A549 (cell line): ENCODE measurements around the gene ECE1. TPM values are rescaled to one million over a fixed set of nuclear protein-coding genes. Genes with fewer than 3 reads are reported as not detected.

Experiments used
- ATAC-seq, 2 experiments: fragments of 200-7000 bp in 1 of 2; fragments of >200 bp in 1 of 2; cut with Nextera tagmentation in 1 of 2; cut with Tn5 transposase in 1 of 2; 3 replicates each; pipeline versions ENCODE4 v1.8.0 to v1.9.1; 2018 to 2020; ENCODE audit warnings: mild to moderate bottlenecking in 1 of 2, moderate library complexity in 1 of 2
- CTCF ChIA-PET: fragments of 300-600 bp; sonication (Branson Sonifier 250); formaldehyde crosslinking; extraction: SDS; loops from one replicate; lab custom pipeline; 2021; ENCODE audit warnings: antibody characterized with exemption, inconsistent platforms; lab: Yijun Ruan, JAX
- POLR2A ChIA-PET: fragments of 350-600 bp; formaldehyde crosslinking; extraction: SDS; loops from one replicate; lab custom pipeline; 2021; ENCODE audit warnings: antibody characterized with exemption, inconsistent platforms; lab: Yijun Ruan, JAX
- DNase-seq, 2 experiments: peaks; one replicate each; pipeline versions ENCODE4 v3.0.0 to v3.0.0-alpha.2; 2011 to 2016; ENCODE audit warnings: low read depth in 1 of 2, low spot score in 1 of 2
- FAIRE-seq: peaks from 2 replicates; lab custom pipeline; 2011; peaks lifted over from hg19 to GRCh38; lab: Jason Lieb, UNC
- H3K27ac ChIP-seq, 2 experiments: fragments of >200 bp; sonication (Bioruptor Twin); formaldehyde crosslinking; 3 replicates each; pipeline ENCODE4 v1.5.1; 2016 to 2017
- H3K4me1 ChIP-seq: fragments of >200 bp; sonication (Bioruptor Twin); formaldehyde crosslinking; 3 replicates; pipeline ENCODE4 v1.6.1; 2016
- H3K4me2 ChIP-seq: fragments of >200 bp; sonication (Bioruptor Twin); formaldehyde crosslinking; 3 replicates; pipeline ENCODE4 v1.6.1; 2016
- H3K4me3 ChIP-seq: fragments of >200 bp; sonication (Bioruptor Twin); formaldehyde crosslinking; 3 replicates; pipeline ENCODE4 v1.5.1; 2016
- H3K9me3 ChIP-seq: fragments of >200 bp; sonication (Bioruptor Twin); formaldehyde crosslinking; 3 replicates; pipeline ENCODE4 v1.6.1; 2016
- CBX2 ChIP-seq: fragments of 200-600 bp; sonication (generic); IDR thresholded peaks from 2 replicates; pipeline ENCODE4 v1.6.1; 2016; ENCODE audit warnings: low read depth, mild to moderate bottlenecking, borderline replicate concordance
- CEBPB ChIP-seq, 2 experiments: fragments of >200 bp in 1 of 2; sonication (Bioruptor Twin) in 1 of 2; formaldehyde crosslinking in 1 of 2; IDR thresholded peaks; 2 replicates each; pipeline ENCODE4 v1.6.1; 2012 to 2016
- EHMT2 ChIP-seq: fragments of 200-600 bp; sonication (generic); IDR thresholded peaks from 2 replicates; pipeline ENCODE4 v1.6.1; 2016; ENCODE audit warnings: antibody characterized with exemption, low read depth, mild to moderate bottlenecking, moderate library complexity
- EP300 ChIP-seq, 2 experiments: fragments of >200 bp; sonication (Bioruptor Twin); formaldehyde crosslinking; IDR thresholded peaks; 2 replicates in 1 of 2; 3 replicates in 1 of 2; pipeline ENCODE4 v1.6.1; 2016 to 2017
- JUNB ChIP-seq: fragments of >200 bp; sonication (Bioruptor Twin); formaldehyde crosslinking; IDR thresholded peaks from 2 replicates; pipeline ENCODE4 v1.6.1; 2016
- MAZ ChIP-seq: fragments of 150-350 bp; IDR thresholded peaks from 2 replicates; pipeline ENCODE4 v1.6.1; 2014; ENCODE audit warnings: antibody characterized with exemption, low read depth, low read length, borderline replicate concordance
- MYC ChIP-seq: IDR thresholded peaks from 2 replicates; pipeline ENCODE4 v1.6.1; 2012; ENCODE audit warnings: mild to moderate bottlenecking, inconsistent platforms, low read length, improper control_type of control experiment, borderline replicate concordance
- NR3C1 ChIP-seq: fragments of >200 bp; sonication (Bioruptor Twin); formaldehyde crosslinking; IDR thresholded peaks from 3 replicates; pipeline ENCODE4 v1.6.1; 2017
- POLR2A ChIP-seq: IDR thresholded peaks from 2 replicates; pipeline ENCODE4 v1.6.1; 2012; ENCODE audit warnings: mild to moderate bottlenecking, low read length
- RFX5 ChIP-seq: fragments of 450-650 bp; IDR thresholded peaks from 2 replicates; pipeline ENCODE4 v1.7.1; 2014; ENCODE audit warnings: antibody characterized with exemption, mild to moderate bottlenecking, moderate library complexity
- SMC3 ChIP-seq: fragments of >200 bp; sonication (Bioruptor Twin); formaldehyde crosslinking; IDR thresholded peaks from 3 replicates; pipeline ENCODE4 v1.6.1; 2018; ENCODE audit warnings: inconsistent platforms
- SREBF2 ChIP-seq: fragments of 450-650 bp; IDR thresholded peaks from 2 replicates; pipeline ENCODE4 v1.6.1; 2014; ENCODE audit warnings: mild to moderate bottlenecking, moderate library complexity
- WGBS: methylation state at CpG from one replicate; pipeline ENCODE4 v1.1.6; 2017; ENCODE audit errors: missing lambda C conversion rate; 5-methylcytosine and 5-hydroxymethylcytosine counted together
- polyA plus RNA-seq, 4 experiments: library from polyadenylated mRNA; depleted of rRNA in 3 of 4; stranded (reverse); fragments of >200 nt; fragmentation: RNase III in 1 of 4; extraction: RNeasy Plus Mini Kit Qiagen cat#74134 plus additional on column Dnase treatment in 1 of 4; gene quantifications; 2 replicates in 3 of 4; 3 replicates in 1 of 4; pipeline ENCODE4 v1.2.3, GENCODE V29; 2011 to 2017
- TF ChIP-seq, protein P1 (sequence below): IDR thresholded peaks from 2 replicates; pipeline ENCODE4 v1.6.1; 2012
- TF ChIP-seq, protein P2 (sequence below): fragments of 150-350 bp; IDR thresholded peaks from 2 replicates; pipeline ENCODE4 v1.6.1; 2014; ENCODE audit warnings: low read depth, mild to moderate bottlenecking, low read length
- TF ChIP-seq, protein P3 (sequence below): IDR thresholded peaks from 2 replicates; pipeline ENCODE4 v1.6.1; 2012
- TF ChIP-seq, protein P4 (sequence below): fragments of 200-600 bp; sonication (generic); IDR thresholded peaks from 2 replicates; pipeline ENCODE4 v1.6.1; 2016; ENCODE audit warnings: antibody characterized with exemption, mild to moderate bottlenecking, moderate library complexity
- TF ChIP-seq, protein P5 (sequence below): fragments of >200 bp; sonication (Bioruptor Twin); formaldehyde crosslinking; IDR thresholded peaks from 3 replicates; pipeline ENCODE4 v1.5.1; 2016
- TF ChIP-seq, protein P6 (sequence below): fragments of 450-650 bp; IDR thresholded peaks from 2 replicates; pipeline ENCODE4 v1.6.1; 2014; ENCODE audit warnings: antibody characterized with exemption

Gene ECE1
- polyA plus RNA-seq, 2 of the 4 experiments (the other 2 are of a cell fraction): 45.7 to 86.4 TPM

DNA sequence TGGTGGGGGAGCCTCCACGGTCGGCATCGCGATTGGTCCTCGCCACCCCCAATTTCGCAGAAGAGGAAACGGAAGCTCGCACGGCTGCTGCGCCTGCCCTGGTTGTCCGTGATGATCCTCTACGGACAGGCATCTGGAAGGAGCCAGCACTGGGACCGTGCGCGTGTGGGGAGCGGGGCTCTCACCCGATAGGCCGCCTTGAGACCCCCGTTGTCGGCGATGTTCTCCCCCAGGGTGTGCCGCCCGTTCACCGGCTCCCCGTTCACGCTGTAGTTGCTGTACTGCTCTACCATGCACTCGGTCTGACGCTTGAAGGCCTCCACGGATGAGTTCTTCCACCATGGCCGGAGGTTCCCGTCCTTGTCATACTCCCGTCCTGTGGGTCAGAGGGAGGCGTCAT lies 65.2 kb downstream of the ECE1 start:
- POLR2A ChIA-PET: no interaction called here

DNA sequence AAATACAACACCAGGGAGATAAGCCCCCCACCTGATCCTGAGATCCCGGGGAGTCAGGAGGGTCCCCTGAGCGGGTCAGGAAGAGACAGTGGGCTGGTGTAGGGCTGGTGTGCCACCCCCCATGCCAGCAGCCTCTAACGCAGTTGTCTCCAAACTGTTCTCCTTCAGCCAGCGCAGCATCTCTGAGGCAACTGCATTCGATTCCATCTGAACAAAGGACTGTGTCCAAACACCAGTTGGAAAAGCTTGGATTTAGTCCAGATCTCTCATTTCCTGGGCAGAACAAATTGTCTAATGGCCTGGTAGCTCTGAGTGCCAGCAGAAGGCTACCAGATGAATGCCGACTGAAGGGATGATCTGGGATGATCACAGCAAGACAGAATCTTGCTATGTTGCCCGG lies 69.4 kb downstream of the ECE1 start:
- Histone ChIP-seq H3K27ac (no peak overlapping the region), H3K4me3 (no peak overlapping the region), H3K4me1 (no peaks in the 10 kb centered on the region), H3K9me3 (no peaks in the 10 kb centered on the region), H3K4me2 (no peak overlapping the region)
- FAIRE-seq: no peak
- 80% methylated on average over 7 of the region's 7 CpGs for WGBS
- POLR2A ChIA-PET: no interaction called here
- ATAC-seq: no peak
- CTCF ChIA-PET: interaction anchor here (1.3 to 3.6 kb wide), 3 partner anchors 11 to 148 kb away, joined by 3 to 19 read pairs (median 17); no protein-coding TSS in a partner anchor
- DNase-seq: no peak
- TF ChIP-seq, protein P1, sequence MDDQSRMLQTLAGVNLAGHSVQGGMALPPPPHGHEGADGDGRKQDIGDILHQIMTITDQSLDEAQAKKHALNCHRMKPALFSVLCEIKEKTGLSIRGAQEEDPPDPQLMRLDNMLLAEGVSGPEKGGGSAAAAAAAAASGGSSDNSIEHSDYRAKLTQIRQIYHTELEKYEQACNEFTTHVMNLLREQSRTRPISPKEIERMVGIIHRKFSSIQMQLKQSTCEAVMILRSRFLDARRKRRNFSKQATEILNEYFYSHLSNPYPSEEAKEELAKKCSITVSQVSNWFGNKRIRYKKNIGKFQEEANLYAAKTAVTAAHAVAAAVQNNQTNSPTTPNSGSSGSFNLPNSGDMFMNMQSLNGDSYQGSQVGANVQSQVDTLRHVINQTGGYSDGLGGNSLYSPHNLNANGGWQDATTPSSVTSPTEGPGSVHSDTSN: no peak
- no peak for TF ChIP-seq CBX2
- TF ChIP-seq EP300 (IDR thresholded peaks at IDR 0.05): no peak
- no peak for TF ChIP-seq MYC
- TF ChIP-seq RFX5: no peak
- TF ChIP-seq EHMT2: no peak
- TF ChIP-seq CEBPB (IDR thresholded peaks at IDR 0.05): no peak
- TF ChIP-seq, protein P2, sequence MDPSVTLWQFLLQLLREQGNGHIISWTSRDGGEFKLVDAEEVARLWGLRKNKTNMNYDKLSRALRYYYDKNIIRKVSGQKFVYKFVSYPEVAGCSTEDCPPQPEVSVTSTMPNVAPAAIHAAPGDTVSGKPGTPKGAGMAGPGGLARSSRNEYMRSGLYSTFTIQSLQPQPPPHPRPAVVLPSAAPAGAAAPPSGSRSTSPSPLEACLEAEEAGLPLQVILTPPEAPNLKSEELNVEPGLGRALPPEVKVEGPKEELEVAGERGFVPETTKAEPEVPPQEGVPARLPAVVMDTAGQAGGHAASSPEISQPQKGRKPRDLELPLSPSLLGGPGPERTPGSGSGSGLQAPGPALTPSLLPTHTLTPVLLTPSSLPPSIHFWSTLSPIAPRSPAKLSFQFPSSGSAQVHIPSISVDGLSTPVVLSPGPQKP: no peak

More for the DNA sequence above, 65.2 kb downstream of the ECE1 start:
- H3K9me3 ChIP-seq: no peaks in the 10 kb centered on the region
- 0 out of 3 replicates have a peak, but pooled peaks cover 3% of the 10 kb centered on the region for H3K4me1 ChIP-seq
- DNase-seq (no peak), ATAC-seq (no peak)
- CTCF ChIA-PET: interaction anchor here (1.7 to 2.4 kb wide), 3 partner anchors 30 to 349 kb away, joined by 3 to 9 read pairs (median 9); no protein-coding TSS in a partner anchor
- no peak overlapping the region for H3K27ac ChIP-seq
- no peak overlapping the region for H3K4me2 ChIP-seq
- no peak overlapping the region for H3K4me3 ChIP-seq
- TF ChIP-seq, protein P3, sequence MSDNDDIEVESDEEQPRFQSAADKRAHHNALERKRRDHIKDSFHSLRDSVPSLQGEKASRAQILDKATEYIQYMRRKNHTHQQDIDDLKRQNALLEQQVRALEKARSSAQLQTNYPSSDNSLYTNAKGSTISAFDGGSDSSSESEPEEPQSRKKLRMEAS: no peak
- TF ChIP-seq, all 56 proteins: peak for 0
- 98% methylated on average over 22 of the region's 33 CpGs for WGBS
- FAIRE-seq: no peak

DNA sequence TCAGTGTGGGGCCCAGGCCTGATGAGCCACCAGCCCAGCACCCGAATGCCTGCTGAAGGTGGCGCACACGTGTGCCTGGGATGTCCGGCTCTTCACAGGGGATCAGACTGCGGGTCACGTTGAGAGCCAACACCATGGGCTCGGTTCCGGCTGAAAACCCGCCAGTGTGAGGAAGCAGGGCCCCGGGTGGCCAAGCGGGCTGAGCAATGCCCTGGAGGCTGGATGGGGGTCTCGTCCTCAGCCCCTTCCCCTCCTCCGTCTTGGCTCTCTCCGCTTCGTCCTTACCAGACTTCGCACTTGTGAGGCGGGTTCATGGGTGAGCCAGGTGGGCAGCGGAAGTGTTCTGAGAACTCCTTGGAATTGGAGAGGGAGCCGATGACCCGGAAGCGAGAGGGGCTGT lies 70.6 kb downstream of the ECE1 start:
- Histone ChIP-seq H3K27ac (no peak overlapping the region), H3K4me2 (no peak overlapping the region), H3K9me3 (no peaks in the 10 kb centered on the region), H3K4me1 (no peaks in the 10 kb centered on the region), H3K4me3 (no peak overlapping the region)
- 96% methylated on average over 10 of the region's 21 CpGs for WGBS
- no peak for ATAC-seq
- POLR2A ChIA-PET: no interaction called here
- TF ChIP-seq, protein P4, sequence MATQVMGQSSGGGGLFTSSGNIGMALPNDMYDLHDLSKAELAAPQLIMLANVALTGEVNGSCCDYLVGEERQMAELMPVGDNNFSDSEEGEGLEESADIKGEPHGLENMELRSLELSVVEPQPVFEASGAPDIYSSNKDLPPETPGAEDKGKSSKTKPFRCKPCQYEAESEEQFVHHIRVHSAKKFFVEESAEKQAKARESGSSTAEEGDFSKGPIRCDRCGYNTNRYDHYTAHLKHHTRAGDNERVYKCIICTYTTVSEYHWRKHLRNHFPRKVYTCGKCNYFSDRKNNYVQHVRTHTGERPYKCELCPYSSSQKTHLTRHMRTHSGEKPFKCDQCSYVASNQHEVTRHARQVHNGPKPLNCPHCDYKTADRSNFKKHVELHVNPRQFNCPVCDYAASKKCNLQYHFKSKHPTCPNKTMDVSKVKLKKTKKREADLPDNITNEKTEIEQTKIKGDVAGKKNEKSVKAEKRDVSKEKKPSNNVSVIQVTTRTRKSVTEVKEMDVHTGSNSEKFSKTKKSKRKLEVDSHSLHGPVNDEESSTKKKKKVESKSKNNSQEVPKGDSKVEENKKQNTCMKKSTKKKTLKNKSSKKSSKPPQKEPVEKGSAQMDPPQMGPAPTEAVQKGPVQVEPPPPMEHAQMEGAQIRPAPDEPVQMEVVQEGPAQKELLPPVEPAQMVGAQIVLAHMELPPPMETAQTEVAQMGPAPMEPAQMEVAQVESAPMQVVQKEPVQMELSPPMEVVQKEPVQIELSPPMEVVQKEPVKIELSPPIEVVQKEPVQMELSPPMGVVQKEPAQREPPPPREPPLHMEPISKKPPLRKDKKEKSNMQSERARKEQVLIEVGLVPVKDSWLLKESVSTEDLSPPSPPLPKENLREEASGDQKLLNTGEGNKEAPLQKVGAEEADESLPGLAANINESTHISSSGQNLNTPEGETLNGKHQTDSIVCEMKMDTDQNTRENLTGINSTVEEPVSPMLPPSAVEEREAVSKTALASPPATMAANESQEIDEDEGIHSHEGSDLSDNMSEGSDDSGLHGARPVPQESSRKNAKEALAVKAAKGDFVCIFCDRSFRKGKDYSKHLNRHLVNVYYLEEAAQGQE: no peak
- TF ChIP-seq POLR2A (no peak), MAZ (no peak), NR3C1 (no peak), JUNB (no peak), SREBF2 (no peak), EHMT2 (no peak), SMC3 (no peak), RFX5 (no peak)
- TF ChIP-seq, protein P5, sequence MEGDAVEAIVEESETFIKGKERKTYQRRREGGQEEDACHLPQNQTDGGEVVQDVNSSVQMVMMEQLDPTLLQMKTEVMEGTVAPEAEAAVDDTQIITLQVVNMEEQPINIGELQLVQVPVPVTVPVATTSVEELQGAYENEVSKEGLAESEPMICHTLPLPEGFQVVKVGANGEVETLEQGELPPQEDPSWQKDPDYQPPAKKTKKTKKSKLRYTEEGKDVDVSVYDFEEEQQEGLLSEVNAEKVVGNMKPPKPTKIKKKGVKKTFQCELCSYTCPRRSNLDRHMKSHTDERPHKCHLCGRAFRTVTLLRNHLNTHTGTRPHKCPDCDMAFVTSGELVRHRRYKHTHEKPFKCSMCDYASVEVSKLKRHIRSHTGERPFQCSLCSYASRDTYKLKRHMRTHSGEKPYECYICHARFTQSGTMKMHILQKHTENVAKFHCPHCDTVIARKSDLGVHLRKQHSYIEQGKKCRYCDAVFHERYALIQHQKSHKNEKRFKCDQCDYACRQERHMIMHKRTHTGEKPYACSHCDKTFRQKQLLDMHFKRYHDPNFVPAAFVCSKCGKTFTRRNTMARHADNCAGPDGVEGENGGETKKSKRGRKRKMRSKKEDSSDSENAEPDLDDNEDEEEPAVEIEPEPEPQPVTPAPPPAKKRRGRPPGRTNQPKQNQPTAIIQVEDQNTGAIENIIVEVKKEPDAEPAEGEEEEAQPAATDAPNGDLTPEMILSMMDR: no peak
- TF ChIP-seq, protein P6, sequence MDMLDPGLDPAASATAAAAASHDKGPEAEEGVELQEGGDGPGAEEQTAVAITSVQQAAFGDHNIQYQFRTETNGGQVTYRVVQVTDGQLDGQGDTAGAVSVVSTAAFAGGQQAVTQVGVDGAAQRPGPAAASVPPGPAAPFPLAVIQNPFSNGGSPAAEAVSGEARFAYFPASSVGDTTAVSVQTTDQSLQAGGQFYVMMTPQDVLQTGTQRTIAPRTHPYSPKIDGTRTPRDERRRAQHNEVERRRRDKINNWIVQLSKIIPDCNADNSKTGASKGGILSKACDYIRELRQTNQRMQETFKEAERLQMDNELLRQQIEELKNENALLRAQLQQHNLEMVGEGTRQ: no peak
- no peak for DNase-seq
- no peak for FAIRE-seq
- CTCF ChIA-PET: interaction anchor here (1.0 to 4.7 kb wide), 3 partner anchors 12 to 151 kb away, joined by 3 to 66 read pairs (median 17); no protein-coding TSS in a partner anchor
